HG03280 (cell line): Measurements from ENCODE around the gene HEXA.
"Not testable (repeated sequence)": the region's sequence is repeated elsewhere in the genome, so short reads cannot be mapped to it uniquely, and the experiment has no call there.

Source experiments
- ATAC-seq: cut with Tn5 transposase; IDR thresholded peaks from one replicate; pipeline ENCODE4 v1.9.1; 2021; ENCODE audit warnings: mild to moderate bottlenecking, moderate library complexity; ENCODE audit not compliant: unreplicated experiment

HEXA gene

GRCh38 chr15:72375846-72376581, at the start of gene HEXA:
HEXA (minus strand) TSS chr15:72376014; CDS start chr15:72375972, 42 bp downstream.
- ATAC-seq: peak; percentile 87

- ATAC-seq: no peak
These were observed 47.4 kb upstream of the HEXA start for GRCh38 chr15:72423256-72423655.

GRCh38 chr15:72421484-72421883, 45.7 kb upstream of the HEXA start:
- no peak for ATAC-seq

- no peak for ATAC-seq
These were observed 44.8 kb upstream of the HEXA start for GRCh38 chr15:72420576-72420975.

- not testable (repeated sequence) for ATAC-seq
These were observed 44.0 kb upstream of the HEXA start for GRCh38 chr15:72419768-72420167.

- no peak for ATAC-seq
These were observed 39.5 kb upstream of the HEXA start for GRCh38 chr15:72415304-72415703.

GRCh38 chr15:72413337-72413736, 37.5 kb upstream of the HEXA start:
- ATAC-seq: not testable (repeated sequence)

DNA sequence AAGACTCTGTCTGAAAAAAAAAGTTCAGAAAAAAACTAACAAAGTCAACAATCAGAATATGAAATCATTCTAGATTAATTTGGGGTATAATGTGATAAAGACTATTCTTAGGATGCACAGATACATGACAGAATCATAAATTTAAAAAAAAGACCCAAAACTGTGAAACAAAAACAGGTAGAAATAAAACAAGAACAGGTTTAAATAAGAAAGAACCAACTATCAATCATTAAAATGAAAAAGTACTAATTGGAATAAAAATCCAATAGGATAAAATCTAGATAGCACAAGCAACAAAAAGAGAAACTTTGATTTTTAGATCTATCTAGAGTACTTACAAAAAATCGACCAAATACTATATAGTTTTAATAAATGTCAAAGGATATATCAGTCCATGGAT, 35.7 kb upstream of the HEXA start:
- no peak for ATAC-seq

GRCh38 chr15:72411111-72411510, 35.3 kb upstream of the HEXA start:
- no peak for ATAC-seq

DNA sequence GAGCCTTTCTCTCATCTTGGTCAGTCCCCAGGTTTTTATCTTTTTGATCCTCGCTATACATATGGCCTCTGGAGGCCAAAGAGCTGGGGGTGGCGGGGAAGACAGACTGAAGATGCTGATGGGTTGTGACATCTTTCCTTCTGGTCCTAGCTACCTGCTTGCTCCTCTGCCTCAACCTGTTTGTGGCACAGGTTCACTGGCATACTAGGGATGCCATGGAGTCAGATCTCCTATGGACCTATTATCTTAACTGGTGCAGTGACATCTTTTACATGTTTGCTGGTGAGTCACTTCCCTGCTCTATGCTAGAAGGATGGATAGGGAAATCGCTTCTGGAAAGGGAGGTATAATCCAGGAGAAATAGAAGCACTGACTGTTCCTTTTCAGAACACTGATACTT, 31.1 kb upstream of the HEXA start:
- ATAC-seq: no peak

DNA sequence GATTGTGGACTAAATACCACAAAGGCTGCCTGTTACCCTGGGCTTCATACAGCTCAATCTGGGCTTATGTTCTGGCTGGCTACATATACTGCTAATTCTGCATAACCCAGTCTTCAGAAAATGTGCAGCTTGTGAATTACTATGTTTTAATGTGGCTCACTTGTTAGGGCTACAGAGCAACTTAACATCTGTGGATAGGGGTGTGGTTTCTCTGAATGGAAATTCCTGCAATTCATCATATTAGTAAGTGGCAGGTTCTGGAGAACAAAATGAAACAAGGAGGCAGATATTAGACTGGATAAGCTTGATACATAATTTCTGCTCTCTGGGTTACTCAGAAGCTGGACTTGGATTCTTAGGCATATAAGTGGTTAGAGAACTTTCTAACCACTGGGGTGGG, 29.0 kb upstream of the HEXA start:
- ATAC-seq: no peak

GRCh38 chr15:72404356-72404755, 28.5 kb upstream of the HEXA start:
- no peak for ATAC-seq

DNA sequence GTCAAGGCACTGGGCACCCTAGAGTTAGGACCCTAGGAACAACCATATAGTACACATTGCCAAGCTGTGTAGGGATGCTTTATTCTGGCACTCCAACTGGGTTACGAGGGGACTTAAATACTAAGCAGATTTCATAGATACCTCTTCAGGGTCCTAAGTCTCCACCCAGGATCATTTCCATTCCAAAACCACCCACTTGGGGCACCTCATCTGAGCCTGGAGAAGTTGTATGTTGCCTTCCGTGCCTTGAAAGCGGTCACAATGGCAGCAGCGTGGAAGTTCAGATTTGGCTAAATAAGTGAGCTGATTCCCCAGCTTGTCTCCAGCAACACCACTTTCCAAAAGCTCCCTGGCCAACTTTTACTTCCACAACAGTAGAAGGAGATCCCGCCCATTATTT, 26.9 kb upstream of the HEXA start:
- no peak for ATAC-seq

- no peak for ATAC-seq
These were observed 22.8 kb upstream of the HEXA start for GRCh38 chr15:72398648-72399047.

DNA sequence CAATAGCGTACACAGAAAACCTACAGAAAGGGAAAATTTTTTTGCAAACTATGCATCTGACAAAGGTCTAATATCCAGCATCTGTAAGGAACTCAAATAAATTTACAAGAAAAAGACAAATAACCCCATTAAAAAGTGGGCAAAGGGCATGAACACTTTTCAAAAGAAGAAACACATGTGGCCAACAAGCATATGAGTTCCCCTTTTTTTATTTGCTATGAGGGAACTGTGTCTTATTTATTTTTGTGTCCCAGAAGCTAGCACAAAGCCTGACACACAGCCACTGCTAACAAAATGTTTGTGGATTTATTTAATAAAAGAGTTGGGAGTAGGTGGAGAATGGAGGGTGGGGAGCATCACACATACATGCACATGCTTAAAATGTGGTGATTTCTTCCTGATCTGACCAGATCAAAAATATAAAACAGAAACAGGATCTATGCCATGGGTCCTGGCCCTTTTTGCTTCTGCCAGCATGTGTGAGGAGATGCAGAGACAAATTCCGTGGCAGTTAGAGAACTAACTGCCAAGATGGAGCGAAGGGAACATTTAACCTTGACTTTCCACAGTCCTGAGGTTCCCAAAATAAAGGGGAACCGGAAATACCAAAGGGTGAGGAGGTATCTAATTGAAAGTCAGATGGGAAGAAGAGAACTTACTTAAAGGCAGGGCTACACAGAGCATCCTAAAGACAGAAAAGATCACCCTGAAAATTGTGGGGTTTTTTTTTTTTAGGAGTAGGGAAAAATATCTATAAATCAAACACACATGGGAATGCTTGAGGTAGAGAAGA, 22.2 kb upstream of the HEXA start, which contains the start of gene TMEM202:
Gene TMEM202, plus strand, starts transcription at position 510 of the 793 bp plus-strand sequence. Its CDS starts 22 bp downstream, at position 532.
- no peak for ATAC-seq

- not testable (repeated sequence) for ATAC-seq
These were observed 20.5 kb upstream of the HEXA start for GRCh38 chr15:72396331-72396730.

DNA sequence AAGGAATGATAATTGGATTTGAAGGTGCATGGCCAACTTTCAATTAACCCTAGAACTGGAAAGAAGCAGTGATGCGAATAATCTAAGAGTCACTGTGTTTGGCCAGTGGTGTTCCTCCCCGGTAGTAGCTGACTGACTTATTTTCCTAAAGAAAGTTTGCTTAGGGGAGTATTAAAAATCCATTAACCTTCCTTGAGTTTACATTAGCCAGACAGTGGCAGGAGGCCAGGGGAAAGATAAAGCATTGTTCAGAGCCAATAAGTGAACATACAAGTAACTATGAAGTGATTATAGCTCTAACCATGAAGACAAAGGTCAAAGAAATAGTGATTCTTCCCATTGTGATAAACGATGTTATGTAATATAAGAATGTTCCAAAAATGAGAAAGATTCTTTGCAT, 13.4 kb upstream of the HEXA start:
- no peak for ATAC-seq

GRCh38 chr15:72387741-72388140, 11.9 kb upstream of the HEXA start:
- no peak for ATAC-seq

DNA sequence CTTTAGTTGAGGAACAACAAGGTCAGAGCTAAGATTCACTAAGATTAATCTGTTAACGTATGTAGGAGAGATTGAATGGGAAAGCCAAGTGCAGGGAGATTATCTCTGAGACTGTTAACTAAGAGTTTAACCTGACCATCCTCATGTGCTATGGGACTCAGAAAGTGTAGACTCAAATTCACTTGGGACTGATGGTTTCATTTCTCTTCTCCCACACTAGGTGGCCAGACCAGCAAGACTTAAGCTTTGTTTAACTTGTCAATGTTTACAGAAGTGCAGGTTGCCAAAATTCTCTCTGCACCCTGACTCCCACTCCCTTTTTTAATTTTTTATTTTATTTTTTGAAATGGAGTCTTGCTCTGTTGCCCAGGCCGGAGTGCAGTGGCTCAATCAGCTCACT, 6.3 kb upstream of the HEXA start:
- no peak for ATAC-seq

DNA sequence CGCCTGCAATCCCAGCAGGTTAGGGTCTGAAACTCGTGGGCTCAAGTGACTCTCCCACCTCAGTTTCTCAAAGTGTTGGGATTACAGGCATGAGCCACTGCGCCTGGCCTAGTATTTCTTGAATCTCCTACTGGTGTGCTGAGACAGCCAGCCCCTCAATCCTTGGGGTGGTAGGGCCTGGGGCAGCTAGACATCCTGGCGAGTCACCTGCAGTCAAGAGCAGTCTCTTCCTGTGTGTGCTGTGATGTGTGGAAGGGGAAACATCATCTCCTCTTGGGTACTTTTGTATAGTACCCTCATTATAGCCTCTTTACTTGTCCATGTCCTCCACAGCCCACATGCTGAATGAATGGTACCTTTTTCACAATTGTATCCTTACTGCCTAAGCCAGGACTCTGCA, 4.9 kb upstream of the HEXA start:
- ATAC-seq: no peak

DNA sequence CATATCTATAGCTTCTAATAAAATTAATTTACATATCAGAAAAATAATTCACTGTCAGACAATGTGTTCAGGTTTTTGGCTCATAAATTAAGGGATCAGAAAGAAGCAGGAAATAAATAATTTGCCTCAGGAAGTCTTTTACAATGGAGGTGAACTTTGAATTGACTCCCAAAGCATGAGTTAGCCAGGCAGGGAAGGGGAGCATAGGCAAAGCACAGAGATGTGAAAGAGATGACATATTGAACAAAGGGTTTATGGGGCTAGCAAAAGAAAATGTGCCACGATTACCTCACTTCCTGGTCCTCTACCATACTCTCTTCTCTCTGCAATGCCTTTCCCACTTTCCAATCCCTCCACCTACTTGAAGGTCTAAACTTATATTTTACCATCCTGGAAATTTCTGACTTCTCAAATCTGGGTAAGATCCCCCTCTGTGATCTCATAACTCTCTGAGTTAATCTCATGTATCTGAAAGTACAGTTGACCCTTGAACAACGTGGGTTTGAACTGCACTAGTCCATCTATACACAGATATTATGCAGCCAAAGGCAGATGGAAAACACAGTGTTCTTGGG, 4.1 kb upstream of the HEXA start:
- no peak for ATAC-seq

DNA sequence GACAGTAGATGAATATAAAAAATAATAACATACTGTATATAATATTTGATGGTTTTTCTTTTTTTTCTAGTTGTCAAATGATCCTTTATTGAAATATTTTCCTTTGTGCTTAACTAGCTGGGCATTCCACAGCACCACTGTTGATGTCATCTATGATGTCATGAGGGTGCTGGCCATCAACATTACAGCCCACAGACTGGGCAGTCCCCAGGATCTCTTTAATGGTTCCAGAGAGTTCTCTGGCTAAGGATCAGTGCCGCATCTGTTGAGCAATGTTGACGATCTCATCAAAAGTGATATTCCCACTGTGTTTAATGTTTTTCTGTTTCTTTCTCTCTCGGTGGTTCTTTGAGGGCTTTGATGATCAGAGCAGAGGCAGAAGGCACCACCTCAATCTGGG, 3.3 kb upstream of the HEXA start:
- ATAC-seq: not testable (repeated sequence)
